Activated CD4-positive, CD25-positive, alpha-beta regulatory T cell treated with anti-CD3 and anti-CD28 coated beads, Interleukin-2, amount 50 U/mL, for 24 hours (primary cell): ENCODE data around the gene GALNT12.
A peak's percentile ranks its signal among the peaks of the same experiment; 100 is the strongest.

Source experiments
- ATAC-seq, 2 donors: fragments of 150-1000 bp; cut with Tn5 transposase; one replicate each; pipeline ENCODE4 v1.10.0; 2021; ENCODE audit warnings: mild to moderate bottlenecking in 1 of 2, moderate library complexity in 1 of 2

GALNT12 gene

DNA sequence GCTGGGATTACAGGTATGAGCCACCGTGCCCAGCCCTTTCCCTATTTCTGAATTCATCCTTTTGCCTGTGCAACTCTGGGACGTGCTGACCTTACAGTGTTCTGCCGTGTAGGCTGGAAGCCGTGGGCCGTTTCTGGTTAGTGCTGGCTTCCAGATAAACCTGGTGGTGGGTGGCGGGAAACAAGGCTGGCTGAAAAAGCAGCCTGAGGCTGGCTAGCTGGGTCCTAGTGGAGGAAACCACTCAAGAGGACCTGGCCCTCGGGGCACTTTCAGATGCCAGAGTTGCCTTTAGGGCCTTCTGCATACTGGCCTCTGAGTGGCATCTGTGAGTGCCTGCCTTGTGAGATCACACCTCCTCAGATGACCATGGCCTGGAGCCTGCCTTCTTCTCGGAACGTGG lies 26.9 kb downstream of the GALNT12 start:
- ATAC-seq = no peak

DNA sequence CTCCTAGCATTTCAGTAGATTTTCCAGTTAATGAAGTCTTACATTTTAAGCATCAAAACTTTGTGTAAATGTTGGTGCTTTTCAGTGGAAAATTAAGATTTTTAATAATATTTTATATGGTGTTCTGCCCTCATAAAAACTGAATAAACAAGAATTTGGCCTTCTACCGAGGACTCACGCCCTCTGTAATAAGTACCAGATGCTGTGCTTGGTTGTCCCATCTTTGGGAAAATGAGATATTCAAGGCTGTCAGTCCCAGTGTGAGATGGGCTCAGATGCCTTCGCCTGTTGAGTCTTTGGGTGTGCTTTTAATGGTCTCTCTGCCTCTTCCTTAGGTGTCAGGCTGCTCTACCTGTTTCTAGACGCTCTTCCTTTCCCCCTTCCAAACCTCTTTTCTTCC lies 28.7 kb downstream of the GALNT12 start:
- ATAC-seq = no peak

DNA sequence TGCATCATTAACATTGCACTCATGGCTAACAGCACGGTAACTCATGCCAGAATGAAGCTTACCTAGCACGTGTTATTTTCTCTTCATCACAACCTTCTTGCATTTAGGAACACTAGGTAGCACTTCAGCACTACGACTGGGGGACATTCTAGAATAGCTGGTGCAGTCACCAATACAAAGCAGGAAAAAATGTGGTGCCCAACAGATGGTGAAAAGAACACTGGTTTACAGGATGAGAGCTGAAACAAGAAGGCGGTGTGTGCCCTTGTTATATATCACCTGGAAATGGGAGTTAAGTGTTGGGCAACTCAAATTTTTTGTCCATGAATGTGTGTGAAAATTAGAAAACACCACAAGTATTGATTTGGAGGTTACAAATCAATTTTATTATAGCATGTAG lies 30.0 kb downstream of the GALNT12 start:
- ATAC-seq = no peak

DNA sequence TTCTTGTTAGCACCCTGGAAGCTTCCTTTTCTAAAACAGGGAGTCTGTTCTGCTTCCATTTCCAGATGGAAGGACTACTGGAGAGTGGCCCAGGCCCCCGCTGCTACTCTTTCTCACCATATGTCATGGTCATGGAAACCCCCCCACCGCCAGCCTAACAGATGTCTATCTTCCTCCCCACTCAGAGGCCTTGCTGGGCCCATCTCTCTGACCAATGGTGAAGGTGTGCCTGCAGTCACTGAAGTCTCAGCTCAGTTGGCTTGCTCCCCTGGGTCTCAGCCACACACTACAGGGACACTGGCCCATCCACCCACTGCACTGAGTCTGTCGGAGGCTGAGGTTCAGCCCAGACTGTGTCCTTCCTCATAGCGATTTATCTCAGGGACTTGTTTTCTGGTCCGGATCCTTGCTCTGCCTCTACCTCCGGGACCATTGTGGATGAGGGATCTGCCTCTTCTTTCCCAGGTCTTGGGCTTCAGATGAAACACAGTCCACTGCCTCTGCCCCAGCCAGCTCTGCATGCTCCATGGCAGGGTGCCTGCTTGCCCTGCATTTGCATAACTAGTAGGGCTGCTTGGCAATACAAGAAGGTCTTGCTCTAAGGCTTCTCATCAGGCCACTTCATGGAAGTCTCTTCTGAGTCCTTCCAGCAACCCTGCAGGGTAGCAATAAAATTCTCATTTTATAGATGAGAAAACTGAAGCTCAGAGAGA lies 30.8 kb downstream of the GALNT12 start:
- ATAC-seq = no peak

DNA sequence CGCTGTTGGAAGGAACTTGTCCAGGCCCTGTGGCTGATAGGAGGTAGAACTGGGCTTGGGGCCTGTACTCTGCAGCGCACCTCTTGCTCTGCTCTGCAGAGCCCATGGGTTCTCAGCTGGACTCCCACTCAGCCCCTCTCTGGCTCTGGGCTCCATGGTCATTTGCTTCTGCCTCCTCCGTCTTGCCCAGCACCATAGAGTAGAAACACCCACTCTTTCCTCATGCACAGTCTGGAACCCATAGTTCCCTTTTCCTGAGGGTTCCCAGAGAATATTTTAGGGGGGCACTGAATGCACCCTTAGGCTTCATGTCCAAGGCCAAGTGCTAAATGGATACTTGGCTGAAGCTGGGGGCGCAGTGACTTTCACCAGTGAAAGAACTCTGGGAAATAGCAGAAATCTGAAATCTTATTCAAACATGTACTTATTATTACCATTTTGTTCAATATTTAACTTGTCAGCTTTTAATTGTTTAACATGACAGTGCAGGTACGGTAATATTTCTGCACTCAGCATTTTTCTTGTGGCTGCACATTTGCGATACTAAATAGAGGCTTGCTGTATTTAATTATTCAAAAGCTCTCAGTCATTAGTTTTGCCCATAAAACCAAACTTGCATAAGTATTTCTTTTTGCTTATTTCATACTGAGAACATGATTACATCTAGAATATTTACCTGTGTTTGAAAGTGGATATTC lies 31.5 kb downstream of the GALNT12 start:
- ATAC-seq = no peak

DNA sequence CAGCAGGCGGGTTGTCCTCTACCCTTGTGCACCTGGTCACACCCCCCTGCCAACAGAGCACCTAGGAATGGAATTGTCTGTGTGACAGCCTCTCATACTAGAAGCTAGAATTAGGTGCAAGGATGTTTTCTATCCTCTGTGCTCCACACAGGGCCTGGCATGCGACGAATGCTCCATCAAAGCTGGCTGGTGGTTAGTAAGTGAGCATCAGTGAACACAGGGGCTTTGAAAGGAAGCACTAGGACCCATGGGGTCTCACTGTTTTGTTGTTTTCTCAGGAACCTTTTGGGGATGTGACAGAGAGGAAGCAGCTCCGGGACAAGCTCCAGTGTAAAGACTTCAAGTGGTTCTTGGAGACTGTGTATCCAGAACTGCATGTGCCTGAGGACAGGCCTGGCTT lies 32.3 kb downstream of the GALNT12 start:
- no peak for ATAC-seq

DNA sequence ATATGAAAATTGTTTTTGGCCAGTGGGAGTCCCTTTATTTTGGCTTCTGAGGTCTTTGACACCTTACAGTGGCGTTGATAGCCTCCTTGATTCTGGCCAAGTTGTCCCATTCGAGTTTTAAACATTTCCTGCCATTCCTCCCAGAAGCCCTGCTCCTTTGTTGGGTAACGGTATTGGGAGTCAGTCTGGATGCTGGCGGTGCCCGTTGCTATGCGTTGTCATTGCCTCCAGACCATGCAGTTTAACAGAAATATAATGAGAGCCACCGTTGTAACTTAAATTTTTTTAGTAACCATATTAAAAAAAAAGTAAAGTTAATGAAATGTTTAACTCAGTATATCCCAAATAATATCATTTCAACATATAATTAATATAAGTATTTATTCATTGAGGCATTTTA lies 35.0 kb downstream of the GALNT12 start:
- no peak for ATAC-seq

DNA sequence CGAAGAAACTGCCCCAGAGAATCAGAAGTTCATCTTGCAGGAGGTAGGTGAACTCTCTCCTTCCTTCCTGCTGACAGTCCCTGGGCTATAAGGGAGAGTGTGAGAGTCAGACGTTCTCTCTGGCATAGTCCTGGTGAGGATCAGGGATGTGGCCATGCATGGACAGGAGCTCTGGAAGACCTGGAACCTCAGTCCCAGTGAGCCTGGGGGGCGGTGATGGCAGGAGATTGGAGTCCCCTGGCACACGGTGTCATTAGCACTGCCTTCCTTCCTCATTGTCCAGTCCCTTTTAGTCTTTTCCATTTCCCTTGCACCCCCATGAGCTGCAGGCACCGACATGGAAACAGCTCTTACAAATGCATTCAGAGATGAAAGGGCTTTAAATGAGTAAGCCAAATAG lies 38.6 kb downstream of the GALNT12 start:
- no peak for ATAC-seq

DNA sequence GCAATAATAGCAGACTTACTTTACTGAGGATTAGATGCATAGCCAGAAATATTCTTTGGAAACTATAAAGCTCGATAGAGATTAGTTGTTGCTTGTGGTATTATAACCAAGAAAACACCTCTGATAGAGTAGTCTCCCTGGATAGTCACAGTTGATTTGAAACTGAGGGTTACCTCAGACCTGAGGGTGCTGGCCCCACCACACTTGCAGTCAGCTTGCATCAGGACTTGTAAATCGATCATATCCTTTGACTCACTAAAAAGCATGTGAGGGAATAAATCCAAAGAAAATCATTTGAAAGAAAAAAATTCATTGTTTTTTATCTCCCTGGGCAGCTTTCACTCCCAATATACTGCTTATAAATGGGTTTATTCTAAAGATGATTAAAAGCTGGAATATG lies 39.4 kb downstream of the GALNT12 start:
- no peak for ATAC-seq

DNA sequence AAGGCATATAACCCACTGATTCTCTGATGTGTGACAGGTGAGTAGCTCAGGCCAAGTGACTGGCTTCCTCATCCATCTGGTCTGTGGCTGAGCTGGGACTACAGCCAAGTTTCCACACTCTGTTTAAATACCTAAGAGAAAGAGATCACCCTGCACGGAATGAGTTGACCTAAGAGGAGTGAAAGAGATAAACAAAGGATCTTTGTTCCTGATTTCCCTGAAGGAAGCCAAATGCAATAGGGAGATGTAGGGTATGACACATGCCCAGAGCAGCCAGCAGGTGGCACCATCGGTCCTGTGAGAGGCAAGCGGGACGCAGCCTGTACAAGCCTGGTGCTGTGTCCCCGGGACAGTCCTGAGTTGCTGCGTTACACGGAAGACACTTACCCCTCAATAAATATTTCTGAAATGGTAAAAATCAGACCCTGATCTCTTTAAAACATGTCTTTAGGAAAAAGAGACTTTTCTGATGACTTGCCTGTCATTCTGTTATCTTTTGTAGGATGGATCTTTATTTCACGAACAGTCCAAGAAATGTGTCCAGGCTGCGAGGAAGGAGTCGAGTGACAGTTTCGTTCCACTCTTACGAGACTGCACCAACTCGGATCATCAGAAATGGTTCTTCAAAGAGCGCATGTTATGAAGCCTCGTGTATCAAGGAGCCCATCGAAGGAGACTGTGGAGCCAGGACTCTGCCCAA lies 41.1 kb downstream of the GALNT12 start:
- ATAC-seq = peak; percentile 90 to 91

DNA sequence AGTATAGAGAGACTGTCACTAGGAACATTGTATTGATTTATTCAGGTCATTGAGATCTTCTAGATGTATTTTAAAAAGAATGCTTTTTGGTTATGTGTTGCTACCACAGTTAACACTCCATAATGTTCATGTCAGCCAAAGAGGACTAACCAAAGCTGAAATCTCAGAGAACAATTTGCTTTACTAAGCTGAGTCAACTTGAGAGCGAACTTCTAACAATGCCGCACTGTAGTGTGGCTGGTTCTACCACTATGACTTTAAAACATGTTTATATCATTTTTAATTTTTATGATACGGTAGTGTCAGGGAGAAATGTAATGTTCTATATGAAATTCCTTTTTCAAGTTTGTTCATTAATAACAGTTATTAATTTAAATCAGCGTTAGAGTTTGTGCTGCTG lies 42.1 kb downstream of the GALNT12 start:
- no peak for ATAC-seq

DNA sequence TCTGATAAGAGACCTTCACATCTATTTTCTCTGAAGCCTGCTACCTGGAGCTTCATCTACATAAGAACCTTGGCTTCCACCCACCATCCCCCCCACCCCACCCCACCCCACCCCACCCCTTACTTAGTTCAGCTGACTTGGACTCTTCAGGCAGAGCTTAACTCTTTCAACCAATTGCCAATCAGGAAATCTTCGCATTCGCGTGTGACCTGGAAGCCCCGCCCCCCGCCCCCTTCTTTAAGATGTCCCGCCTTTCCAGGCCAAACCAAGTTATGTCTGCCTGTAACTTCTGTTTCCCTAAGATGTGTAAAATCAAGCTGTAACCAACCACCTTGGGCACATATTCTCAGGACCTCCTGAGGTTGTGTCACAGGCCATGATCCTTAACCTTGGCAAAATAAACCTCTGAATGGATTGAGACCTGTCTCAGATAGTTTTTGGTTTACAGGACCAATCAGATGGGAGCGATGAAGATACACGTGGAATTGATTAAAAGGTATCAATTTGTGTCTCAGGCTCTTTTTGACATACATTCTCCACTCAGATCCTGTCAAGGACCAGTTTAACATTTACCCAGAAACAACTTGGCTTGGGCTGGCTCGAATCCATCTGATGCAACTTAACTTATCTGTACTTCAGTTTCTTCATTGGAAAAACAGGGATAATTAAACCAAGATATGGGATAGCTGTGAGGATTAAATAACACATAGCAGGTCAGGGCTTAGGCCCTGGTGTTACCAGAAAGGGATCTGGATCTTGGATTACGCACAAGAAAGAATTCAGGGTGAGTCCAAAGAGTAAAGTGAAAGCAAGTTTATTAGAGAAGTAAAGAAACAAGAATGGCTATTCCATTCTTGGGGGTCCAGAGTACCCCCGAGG lies 43.6 kb downstream of the GALNT12 start:
- ATAC-seq = no peak

DNA sequence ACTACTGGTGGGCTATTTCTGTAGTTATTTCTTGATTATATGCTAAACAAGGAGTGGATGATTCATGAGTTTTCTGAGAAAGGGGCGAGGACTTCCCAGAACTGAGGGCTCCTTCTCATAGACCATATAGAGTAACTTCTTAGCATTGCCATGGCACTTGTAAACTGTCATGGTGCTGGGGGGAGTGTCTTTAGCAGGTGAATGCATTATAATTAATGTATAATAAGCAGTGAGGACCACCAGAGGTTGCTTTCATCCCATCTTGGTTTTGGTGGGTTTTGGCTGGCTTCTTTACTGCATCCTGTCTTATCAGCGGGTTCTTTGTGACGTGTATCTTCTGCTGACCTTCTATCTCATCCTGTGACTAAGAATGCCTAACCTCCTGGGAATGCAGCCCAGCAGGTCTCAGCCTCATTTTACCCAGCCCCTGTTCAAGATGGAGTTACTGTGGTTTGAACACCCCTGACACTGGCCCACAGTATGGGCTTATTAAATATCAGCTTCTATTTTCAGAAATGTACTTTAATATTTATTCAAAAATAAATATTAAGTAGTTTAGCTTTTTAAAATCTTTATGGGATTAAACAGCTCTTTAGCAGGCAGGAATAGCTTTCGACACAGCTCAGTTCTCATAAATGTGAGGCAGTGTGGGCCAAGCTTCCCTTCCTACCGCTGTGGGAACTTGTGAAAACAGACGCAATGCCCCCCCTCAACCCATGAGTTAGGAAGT lies 44.4 kb downstream of the GALNT12 start:
- ATAC-seq = no peak

DNA sequence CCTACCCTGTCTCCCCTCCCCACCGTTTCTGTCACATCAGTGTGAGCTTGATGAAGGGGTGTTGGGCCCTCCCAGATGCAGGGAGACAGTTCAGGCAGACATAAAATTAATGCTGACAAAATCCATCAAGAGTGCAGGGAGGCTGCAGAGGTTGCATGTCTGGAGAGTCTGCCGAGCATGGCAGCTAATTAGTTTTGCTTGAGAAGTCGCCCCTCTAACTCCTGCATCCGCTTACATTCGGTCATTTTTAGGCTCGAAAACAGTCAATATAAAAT lies 44.9 kb downstream of the GALNT12 start:
- no peak for ATAC-seq

DNA sequence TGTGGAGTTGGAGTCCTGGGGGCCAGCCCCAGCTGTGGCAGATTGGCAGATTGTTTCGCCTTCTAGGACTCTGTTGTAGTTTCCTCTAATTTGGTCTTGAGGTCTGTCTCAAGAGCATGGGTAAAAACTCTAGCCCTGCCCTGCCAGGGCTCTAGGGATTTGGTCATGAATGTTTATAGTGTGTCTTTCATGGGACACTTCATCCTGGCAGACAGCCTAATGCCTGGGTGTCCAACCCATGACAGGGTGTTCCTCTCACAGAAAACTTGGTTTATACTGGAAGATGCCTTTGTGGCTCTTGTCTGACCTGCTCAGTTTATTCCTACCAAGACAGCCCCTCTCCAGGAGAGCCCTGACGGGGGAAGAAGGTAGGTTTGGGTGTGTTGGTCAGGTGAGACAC lies 45.5 kb downstream of the GALNT12 start:
- ATAC-seq = no peak

DNA sequence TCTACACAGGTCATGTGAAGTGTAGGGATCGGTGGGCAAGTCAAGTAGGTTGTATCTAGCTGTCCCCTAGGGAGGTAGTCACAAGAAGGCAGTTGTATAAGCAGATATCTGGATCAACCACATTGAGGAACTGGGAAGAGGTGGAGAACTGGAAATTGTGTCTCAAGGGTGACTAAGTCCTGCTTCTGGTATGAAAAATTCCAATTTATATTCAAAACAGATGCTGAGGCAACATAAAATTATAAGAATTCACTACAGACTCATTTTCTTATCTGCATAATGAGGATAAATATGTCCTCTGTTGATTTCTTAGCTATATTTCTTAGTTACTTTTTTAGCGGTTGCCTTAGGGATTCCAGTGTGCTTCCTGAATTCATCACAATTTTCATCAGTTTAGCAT lies 46.8 kb downstream of the GALNT12 start:
- ATAC-seq = no peak

DNA sequence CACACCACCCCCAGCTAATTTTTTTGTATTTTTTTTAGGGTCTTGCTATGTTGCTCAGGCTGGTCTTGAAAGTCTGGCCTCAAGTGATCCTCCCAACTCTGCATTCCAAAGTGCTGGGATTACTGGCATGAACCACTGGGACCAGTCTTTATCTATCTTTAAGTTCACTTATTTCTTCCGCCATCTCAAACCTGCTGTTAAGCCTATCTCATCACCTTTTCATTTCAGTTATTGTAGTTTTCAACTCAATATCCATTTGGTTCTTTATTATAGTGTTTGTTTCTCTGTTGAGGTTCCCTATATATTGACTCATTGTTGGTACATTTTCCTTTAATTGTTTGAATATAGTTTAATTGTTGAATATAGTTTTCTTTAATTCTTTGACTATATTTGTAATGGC lies 48.1 kb downstream of the GALNT12 start:
- no peak for ATAC-seq

DNA sequence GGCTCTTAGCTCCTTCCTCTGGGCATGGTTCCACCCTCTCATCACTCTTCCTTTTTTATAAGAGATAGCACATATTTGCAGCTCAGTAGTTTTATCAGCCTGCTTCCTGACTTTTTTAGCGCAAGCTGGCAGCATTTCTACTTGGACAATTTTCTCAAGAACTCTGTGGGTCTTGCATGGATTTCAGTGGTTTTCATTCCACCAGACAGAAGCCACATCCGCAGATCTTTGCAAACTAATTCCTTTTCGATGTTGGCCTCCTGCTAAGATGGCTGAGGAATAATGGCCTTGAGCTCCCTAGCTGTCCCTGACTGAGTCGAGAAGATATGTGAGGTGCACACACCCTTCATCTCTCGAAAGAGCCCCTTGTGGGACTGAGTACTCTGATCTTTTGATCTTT lies 49.5 kb downstream of the GALNT12 start:
- no peak for ATAC-seq

DNA sequence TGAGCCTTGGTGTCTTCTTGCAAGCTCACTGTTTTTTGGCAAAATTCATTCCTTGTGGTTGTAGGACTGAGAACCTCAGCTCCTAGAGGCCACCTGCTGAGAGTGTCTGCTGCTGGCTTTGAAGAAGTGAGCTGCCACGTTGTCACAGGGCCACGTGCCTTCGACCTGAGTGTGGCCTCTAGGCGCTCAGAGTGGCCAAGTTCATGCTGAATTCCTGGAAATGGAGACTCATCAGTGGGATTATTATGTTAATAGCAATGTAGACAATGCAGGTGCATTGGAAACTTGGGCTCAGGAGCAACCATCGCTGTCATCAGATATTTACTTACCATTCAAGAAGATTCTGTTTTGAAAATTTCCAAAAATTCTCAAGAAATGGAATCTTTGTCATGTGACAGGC lies 52.5 kb downstream of the GALNT12 start:
- no peak for ATAC-seq

DNA sequence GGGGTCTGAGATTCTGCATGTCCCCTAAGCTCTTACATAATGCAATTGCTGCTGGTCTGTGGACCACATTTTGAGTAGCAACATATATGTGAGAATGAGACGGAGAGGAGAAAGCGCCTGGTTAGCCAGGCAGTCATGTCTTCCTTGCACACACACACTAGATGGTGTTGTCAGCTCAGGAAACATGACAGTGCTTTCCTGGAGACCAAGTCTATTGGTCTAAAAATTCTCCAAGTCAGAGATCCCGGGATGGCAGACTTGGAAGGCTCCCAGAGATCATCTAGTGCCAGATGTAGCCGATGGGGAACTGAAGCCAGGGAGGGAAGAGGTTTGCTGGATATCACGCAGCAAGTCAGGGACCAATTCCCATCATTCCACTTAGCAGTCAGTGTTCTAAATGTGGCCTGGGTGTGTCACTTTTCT lies 53.4 kb downstream of the GALNT12 start:
- no peak for ATAC-seq

DNA sequence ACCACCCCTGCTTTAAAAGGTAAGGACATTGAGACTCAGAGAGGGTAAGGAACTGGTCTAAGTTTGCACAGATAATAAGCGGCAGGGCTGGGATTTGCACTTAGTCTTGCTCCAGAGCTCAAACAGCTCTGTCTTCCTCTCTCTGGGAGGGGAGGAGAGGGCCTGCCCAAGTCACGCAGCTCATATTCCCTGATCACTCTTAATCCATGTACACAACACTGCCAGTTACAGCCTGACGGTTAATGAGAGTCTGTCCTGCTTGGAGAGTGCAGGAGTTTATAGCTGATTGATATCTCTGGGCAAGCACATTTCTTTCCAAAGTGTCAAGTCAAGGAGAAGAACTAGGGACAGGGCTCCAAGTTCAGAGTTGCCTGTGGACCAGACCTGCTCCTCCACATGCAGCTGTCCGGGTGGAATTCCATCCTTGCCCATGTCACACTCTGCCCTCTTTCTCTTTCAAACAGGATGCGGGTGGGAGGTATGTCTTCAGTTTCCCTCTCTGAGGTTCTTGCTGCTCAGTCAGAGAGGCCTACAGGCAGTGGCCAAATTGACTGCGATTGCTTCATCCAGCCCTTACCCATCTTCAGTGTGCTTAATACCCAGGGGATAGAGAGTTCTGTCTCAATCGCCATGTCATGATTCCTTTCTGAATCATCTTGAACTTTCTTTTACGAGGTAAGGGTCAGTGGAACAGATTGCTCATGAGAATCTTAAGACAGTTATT lies 54.5 kb downstream of the GALNT12 start:
- ATAC-seq = no peak

DNA sequence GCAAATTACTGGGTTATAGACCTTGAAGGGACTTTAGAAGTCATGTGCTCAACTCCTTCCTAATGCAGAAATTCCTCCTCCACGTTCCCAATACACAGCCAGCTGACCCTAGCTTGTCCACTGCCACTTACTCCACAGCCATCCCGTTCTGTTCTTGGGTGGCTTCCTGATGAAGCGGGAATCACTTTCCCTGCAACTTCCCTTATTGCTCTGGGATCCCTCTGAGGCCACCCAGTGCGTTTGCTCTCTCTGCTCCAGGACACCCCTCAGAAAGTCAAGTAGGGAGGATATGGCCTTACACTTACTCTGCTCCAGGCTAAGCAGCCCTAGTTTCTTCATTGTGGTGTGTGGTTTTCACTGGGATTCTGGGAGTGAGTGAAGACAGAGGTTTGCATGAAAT lies 55.5 kb downstream of the GALNT12 start:
- ATAC-seq = no peak
